Endometrial microvascular endothelial cells (primary cell): Measurements from ENCODE around the gene EDA. TPM values are rescaled to one million over a fixed set of nuclear protein-coding genes. Genes with fewer than 3 reads are reported as not detected.

Experiments
- in situ Hi-C: cut with HindIII; loops from 2 replicates; pipeline ENCODE4 v1.10.0; 2017; ENCODE audit warnings: low sequenced_read_pairs, low pct_unique_long_range_greater_than_20kb; ENCODE audit errors: inconsistent ontology term
- total RNA-seq: library from RNA; depleted of rRNA; stranded (reverse); fragments of >200 nt; gene quantifications from one replicate; pipeline ENCODE4 v1.2.3, GENCODE V29; 2015; ENCODE audit errors: inconsistent ontology term

The EDA gene
- total RNA-seq, 1 donor from 2014 or later: not detected

GRCh38 chrX:70042399-70043371 lies 426.8 kb downstream of the EDA start:
- in situ Hi-C loops: no loop called here

GRCh38 chrX:70043685-70044084 lies 427.8 kb downstream of the EDA start:
- in situ Hi-C loops: no loop called here

GRCh38 chrX:70044541-70045245 lies 428.8 kb downstream of the EDA start:
- in situ Hi-C loops: no loop called here

GRCh38 chrX:70046978-70047377 lies 431.1 kb downstream of the EDA start:
- in situ Hi-C loops: no loop called here

- in situ Hi-C loops: no loop called here
These were observed 433.5 kb downstream of the EDA start for GRCh38 chrX:70049406-70049805.

- in situ Hi-C loops: no loop called here
These were observed 434.0 kb downstream of the EDA start, which contains the start of gene AWAT2 for GRCh38 chrX:70049925-70050324. TSS of gene AWAT2 (minus strand) at chrX:70049938. CDS start at chrX:70049932, 6 bp downstream.

- in situ Hi-C loops: no loop called here
These were observed 437.1 kb downstream of the EDA start for GRCh38 chrX:70052895-70053615.

GRCh38 chrX:70054391-70054790 lies 438.5 kb downstream of the EDA start:
- in situ Hi-C loops: no loop called here

- in situ Hi-C loops: no loop called here
These were observed 446.2 kb downstream of the EDA start, which contains the start of gene OTUD6A for GRCh38 chrX:70062076-70062475. TSS of gene OTUD6A (plus strand) at chrX:70062457. CDS start at chrX:70062525, 68 bp downstream.

GRCh38 chrX:70062961-70063550 lies 447.1 kb downstream of the EDA start:
- in situ Hi-C loops: no loop called here

- in situ Hi-C loops: no loop called here
These were observed 450.7 kb downstream of the EDA start for GRCh38 chrX:70066646-70067045.

GRCh38 chrX:70079297-70079696 lies 463.4 kb downstream of the EDA start:
- in situ Hi-C loops: no loop called here

GRCh38 chrX:70079870-70080269 lies 464.0 kb downstream of the EDA start:
- in situ Hi-C loops: no loop called here

GRCh38 chrX:70082723-70083122 lies 466.8 kb downstream of the EDA start:
- in situ Hi-C loops: no loop called here

GRCh38 chrX:70084592-70085240 lies 468.8 kb downstream of the EDA start:
- in situ Hi-C loops: no loop called here

- in situ Hi-C loops: no loop called here
These were observed 472.1 kb downstream of the EDA start for GRCh38 chrX:70087857-70088630.

GRCh38 chrX:70088751-70089150 lies 472.8 kb downstream of the EDA start:
- in situ Hi-C loops: no loop called here
